ENCODE results near the gene FILIP1L.

The FILIP1L gene

DNA sequence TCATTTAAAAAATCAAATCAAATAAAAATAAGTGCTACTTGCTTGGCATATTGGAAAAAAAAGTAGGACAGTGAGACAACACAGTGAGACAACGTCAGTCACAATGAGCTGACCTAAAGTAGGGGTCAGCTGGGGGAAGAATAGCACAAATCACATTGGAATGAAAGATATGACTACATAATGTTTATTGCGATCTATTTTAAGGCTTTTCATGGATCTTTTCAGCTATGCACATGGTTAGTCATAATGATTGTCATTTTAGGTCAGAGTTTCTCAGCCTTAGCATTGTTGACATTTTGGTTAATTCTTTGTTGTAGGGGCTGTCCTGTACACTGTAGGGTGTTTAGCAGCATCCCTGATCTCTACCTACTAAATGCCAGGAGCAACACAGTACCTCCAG lies 252.1 kb downstream of the FILIP1L start:
- no peaks in the 10 kb centered on the region for H3K36me3 ChIP-seq (ENCODE audit: low read length)
- H3K27ac ChIP-seq (ENCODE audit: low read depth, low read length) = no peak overlapping the region
- H3K79me2 ChIP-seq (ENCODE audit: insufficient read depth, low read length) = no peaks in the 10 kb centered on the region
- no peak overlapping the region for H3K4me3 ChIP-seq (ENCODE audit: insufficient read depth, low read length, poor library complexity, severe bottlenecking)
- H3K9me2 ChIP-seq (replicated peaks; ENCODE audit: insufficient read depth, low read length) = no peaks in the 10 kb centered on the region
- no peaks in the 10 kb centered on the region for H4K20me1 ChIP-seq (ENCODE audit: low read depth, low read length)
- H3K9ac ChIP-seq (ENCODE audit: low read length) = no peak overlapping the region
- TF ChIP-seq EZH2phosphoT487 (conservative IDR thresholded peaks at IDR 0.05; ENCODE audit: low read length) (no peak), CTCF (IDR thresholded peaks at IDR 0.05; ENCODE audit: insufficient read depth, low read length, poor library complexity, severe bottlenecking) (no peak)
- H3K9me3 ChIP-seq (ENCODE audit: insufficient read depth, low read length) = no peaks in the 10 kb centered on the region
- no peak overlapping the region for H2AFZ ChIP-seq (ENCODE audit: low read depth, low read length, severe bottlenecking)
- H3K4me2 ChIP-seq (ENCODE audit: low read depth, low read length, poor library complexity, severe bottlenecking) = no peak overlapping the region
- H3K27me3 ChIP-seq (ENCODE audit: low read length) = no peaks in the 10 kb centered on the region
- H3F3A ChIP-seq (ENCODE audit: insufficient read depth) = no peaks in the 10 kb centered on the region

GRCh38 chr3:99861216-99861615 lies 253.1 kb downstream of the FILIP1L start:
- TF ChIP-seq CTCF (IDR thresholded peaks at IDR 0.05; ENCODE audit: insufficient read depth, low read length, poor library complexity, severe bottlenecking) = no peak
- no peak for TF ChIP-seq EZH2phosphoT487 (conservative IDR thresholded peaks at IDR 0.05; ENCODE audit: low read length)
- no peak overlapping the region for H3K4me2 ChIP-seq (ENCODE audit: low read depth, low read length, poor library complexity, severe bottlenecking)
- no peaks in the 10 kb centered on the region for H3K27me3 ChIP-seq (ENCODE audit: low read length)
- H4K20me1 ChIP-seq (ENCODE audit: low read depth, low read length) = no peaks in the 10 kb centered on the region
- no peaks in the 10 kb centered on the region for H3K79me2 ChIP-seq (ENCODE audit: insufficient read depth, low read length)
- H2AFZ ChIP-seq (ENCODE audit: low read depth, low read length, severe bottlenecking) = no peak overlapping the region
- no peak overlapping the region for H3K9ac ChIP-seq (ENCODE audit: low read length)
- H3K36me3 ChIP-seq (ENCODE audit: low read length) = no peaks in the 10 kb centered on the region
- H3K27ac ChIP-seq (ENCODE audit: low read depth, low read length) = no peak overlapping the region
- H3K9me3 ChIP-seq (ENCODE audit: insufficient read depth, low read length) = no peaks in the 10 kb centered on the region
- H3K9me2 ChIP-seq (replicated peaks; ENCODE audit: insufficient read depth, low read length) = no peaks in the 10 kb centered on the region
- no peak overlapping the region for H3K4me3 ChIP-seq (ENCODE audit: insufficient read depth, low read length, poor library complexity, severe bottlenecking)
- H3F3A ChIP-seq (ENCODE audit: insufficient read depth) = no peaks in the 10 kb centered on the region

DNA sequence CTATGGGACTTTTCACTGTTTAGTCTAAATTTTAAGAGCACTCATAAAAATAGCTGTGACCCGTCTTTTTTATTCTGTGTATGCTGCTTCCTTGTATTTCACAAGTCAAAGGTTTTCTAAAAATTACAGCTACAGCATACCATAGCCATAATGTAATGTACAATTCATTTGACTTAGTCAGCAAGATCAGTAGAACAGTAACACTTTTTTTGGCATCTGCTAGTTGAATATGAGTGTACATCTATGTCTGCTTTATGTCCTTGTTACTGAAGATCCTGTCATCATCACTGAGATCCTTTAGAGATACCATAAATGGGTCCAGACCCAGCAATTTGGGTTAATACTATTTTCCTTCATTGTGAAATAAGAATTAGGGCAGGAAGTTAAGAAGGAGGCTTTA lies 254.5 kb downstream of the FILIP1L start:
- no peaks in the 10 kb centered on the region for H3K36me3 ChIP-seq (ENCODE audit: low read length)
- H3K4me3 ChIP-seq (ENCODE audit: insufficient read depth, low read length, poor library complexity, severe bottlenecking) = no peak overlapping the region
- no peak overlapping the region for H3K9ac ChIP-seq (ENCODE audit: low read length)
- H3K9me3 ChIP-seq (ENCODE audit: insufficient read depth, low read length) = no peaks in the 10 kb centered on the region
- H3K9me2 ChIP-seq (replicated peaks; ENCODE audit: insufficient read depth, low read length) = no peaks in the 10 kb centered on the region
- H3K4me2 ChIP-seq (ENCODE audit: low read depth, low read length, poor library complexity, severe bottlenecking) = no peak overlapping the region
- no peaks in the 10 kb centered on the region for H3K79me2 ChIP-seq (ENCODE audit: insufficient read depth, low read length)
- H3K27me3 ChIP-seq (ENCODE audit: low read length) = no peaks in the 10 kb centered on the region
- no peaks in the 10 kb centered on the region for H3F3A ChIP-seq (ENCODE audit: insufficient read depth)
- TF ChIP-seq EZH2phosphoT487 (conservative IDR thresholded peaks at IDR 0.05; ENCODE audit: low read length) (no peak), CTCF (IDR thresholded peaks at IDR 0.05; ENCODE audit: insufficient read depth, low read length, poor library complexity, severe bottlenecking) (no peak)
- no peak overlapping the region for H2AFZ ChIP-seq (ENCODE audit: low read depth, low read length, severe bottlenecking)
- H3K27ac ChIP-seq (ENCODE audit: low read depth, low read length) = no peak overlapping the region
- no peaks in the 10 kb centered on the region for H4K20me1 ChIP-seq (ENCODE audit: low read depth, low read length)
